HK-2 (cell line): ENCODE measurements around the gene QPRT.
"Not testable (repeated sequence)": the region's sequence is repeated elsewhere in the genome, so short reads cannot be mapped to it uniquely, and the experiment has no call there.

Experiments
- DNase-seq: peaks from one replicate; pipeline ENCODE4 v3.0.0-alpha.2; 2018; ENCODE audit not compliant: unreplicated experiment

QPRT gene

DNA sequence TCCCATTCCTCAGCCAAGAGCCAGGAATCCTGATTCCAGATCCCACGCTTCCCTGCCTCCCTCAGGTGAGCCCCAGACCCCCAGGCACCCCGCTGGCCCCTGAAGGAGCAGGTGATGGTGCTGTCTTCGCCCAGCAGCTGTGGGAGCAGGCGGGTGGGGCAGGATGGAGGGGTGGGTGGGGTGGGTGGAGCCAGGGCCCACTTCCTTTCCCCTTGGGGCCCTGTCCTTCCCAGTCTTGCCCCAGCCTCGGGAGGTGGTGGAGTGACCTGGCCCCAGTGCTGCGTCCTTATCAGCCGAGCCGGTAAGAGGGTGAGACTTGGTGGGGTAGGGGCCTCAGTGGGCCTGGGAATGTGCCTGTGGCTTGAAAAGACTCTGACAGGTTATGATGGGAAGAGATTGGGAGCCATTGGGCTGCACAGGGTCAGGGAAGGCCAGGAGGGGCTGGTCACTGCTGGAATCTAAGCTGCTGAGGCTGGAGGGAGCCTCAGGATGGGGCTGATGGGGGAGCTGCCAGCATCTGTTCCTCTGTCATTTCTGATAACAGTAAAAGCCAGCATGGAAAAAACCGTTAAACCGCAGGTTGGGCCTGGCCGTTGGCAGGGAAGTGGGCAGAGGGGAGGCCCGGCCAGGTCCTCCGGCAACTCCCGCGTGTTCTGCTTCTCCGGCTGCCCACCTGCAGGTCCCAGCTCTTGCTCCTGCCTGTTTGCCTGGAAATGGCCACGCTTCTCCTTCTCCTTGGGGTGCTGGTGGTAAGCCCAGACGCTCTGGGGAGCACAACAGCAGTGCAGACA lies 15.8 kb upstream of the QPRT start, which contains the start of gene SPN:
SPN (plus strand) TSS at position 232 of the 791 bp plus-strand sequence; CDS start at position 714, 482 bp downstream.
- no peak for DNase-seq

DNA sequence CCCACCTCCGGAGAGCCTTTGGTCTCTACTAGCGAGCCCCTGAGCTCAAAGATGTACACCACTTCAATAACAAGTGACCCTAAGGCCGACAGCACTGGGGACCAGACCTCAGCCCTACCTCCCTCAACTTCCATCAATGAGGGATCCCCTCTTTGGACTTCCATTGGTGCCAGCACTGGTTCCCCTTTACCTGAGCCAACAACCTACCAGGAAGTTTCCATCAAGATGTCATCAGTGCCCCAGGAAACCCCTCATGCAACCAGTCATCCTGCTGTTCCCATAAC lies 15.2 kb upstream of the QPRT start:
- DNase-seq, result no peak

DNA sequence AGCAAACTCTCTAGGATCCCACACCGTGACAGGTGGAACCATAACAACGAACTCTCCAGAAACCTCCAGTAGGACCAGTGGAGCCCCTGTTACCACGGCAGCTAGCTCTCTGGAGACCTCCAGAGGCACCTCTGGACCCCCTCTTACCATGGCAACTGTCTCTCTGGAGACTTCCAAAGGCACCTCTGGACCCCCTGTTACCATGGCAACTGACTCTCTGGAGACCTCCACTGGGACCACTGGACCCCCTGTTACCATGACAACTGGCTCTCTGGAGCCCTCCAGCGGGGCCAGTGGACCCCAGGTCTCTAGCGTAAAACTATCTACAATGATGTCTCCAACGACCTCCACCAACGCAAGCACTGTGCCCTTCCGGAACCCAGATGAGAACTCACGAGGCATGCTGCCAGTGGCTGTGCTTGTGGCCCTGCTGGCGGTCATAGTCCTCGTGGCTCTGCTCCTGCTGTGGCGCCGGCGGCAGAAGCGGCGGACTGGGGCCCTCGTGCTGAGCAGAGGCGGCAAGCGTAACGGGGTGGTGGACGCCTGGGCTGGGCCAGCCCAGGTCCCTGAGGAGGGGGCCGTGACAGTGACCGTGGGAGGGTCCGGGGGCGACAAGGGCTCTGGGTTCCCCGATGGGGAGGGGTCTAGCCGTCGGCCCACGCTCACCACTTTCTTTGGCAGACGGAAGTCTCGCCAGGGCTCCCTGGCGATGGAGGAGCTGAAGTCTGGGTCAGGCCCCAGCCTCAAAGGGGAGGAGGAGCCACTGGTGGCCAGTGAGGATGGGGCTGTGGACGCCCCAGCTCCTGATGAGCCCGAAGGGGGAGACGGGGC lies 14.7 kb upstream of the QPRT start:
- DNase-seq, result no peak

DNA sequence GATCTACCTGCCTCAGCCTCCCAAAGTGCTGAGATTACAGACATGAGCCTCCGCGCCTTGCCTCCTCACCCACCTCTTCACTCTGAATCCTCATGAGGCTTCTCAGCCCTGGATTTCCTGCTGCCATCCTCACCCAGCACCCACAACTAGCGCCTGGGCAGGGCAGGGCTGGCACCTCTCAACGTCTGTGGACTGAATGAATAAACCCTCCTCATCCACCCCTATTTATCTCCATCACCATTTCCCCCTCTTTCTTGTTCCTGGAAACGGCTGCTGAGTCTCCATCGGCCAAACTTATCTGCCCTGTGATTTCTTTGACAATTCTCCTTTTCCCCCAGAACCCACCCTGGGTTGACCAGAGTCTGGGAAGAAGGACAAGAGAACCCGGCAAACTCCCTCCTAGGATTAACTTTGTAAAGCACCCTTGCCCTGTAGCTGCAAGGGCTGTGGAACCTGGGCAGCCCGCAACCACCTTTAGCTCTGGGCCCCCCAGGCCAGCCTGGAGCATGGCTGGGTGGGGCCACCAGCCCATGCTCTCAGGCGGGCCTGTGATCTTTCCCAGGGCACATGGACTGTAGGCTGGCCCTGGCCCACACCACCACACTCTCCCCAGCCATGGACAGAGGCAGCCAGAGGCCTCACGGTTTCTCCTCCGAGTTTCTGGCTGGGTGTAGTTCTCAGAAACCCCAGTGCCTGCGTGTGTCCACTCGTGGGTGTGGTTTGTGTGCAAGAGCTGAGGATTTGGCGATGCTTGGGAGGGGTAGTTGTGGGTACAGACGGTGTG lies 13.5 kb upstream of the QPRT start:
- DNase-seq, result no peak

DNA sequence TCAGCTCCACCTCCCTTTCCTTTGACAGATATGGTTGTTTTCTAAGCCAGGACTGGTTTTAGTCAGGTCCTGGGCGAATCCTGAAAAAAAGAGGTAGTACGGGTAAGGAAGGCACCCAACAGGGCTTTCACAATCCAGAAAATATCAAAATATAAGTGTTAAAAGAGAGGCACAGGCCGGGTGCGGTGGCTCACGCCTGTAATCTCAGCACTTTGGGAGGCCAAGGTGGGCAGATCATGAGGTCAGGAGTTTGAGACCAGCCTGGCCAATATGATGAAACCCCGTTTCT lies 11.7 kb upstream of the QPRT start:
- DNase-seq, result not testable (repeated sequence)

DNA sequence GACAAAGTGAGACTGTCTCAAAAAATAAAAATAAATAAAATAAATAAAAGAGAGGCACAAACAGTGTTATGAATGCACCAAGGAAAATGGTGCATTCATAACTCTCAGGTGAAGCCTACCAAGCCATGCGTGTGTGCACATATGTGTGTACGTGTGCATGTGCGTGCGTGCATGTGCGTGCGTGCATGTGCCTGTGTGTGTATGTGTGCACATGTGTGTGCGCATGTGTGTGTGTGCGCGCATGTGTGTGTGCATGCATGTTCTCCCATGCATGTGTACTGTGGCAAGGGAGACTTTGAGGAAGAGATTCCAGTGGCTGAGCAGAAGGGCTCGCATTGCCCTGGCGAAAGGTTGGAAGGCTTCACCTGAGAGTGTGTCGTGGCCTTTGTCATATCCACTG lies 11.2 kb upstream of the QPRT start:
- no peak for DNase-seq

DNA sequence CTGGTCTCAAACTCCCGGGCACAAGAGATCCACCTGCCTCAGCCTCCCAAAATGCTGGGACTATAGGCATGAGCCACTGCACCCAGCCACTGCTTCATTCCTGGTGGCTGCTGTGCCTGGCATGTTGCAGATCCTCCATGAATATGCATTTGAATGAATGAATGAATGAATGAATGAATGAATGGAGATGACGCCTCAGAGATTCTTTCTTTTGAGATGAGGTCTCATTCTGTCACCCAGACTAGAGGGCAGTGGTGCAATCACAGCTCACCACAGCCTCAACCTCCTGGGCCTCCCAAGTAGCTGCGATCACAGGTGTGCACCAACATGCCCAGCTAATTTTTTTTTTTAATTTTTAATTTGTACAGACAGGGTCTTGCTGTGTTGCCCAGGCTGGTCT lies 10.7 kb upstream of the QPRT start:
- no peak for DNase-seq

DNA sequence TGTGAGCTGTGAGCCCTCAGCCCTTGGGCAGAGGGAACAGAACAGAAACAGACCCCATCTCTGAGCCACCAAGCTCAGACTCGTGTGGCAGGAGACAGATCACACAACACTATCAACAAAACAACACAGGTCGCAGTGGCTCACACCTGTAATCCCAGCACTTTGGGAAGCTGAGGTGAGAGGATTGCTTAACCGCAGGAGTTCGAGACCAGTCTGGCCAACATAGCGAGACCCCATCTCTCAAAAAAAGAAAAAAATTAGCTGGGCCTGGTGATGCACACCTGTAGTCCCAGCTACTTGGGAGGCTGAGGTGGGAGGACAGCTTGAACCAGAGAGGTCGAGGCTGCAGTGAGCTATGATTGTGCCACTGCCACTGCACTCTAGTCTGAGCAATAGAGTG lies 5.5 kb upstream of the QPRT start:
- DNase-seq, result no peak

DNA sequence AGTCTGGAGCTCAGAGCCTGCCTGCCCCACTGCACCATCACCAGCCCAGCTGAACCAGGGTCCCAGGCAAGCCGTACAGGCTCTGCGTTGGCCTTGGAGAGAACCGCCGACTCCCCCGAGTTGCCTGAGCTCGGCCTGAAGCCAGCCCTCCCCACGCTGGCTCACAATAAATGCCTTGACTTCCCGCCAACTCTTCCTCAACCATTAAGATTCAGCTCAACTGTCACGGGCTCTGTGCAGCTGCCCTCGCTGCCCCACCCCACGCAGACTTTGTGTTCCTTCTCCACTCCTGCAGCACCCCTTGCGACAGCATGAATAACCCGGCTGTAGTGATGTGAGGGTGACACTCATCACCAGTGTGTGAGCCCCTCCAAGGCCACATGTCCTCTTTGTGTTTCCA lies 4.8 kb upstream of the QPRT start:
- no peak for DNase-seq

DNA sequence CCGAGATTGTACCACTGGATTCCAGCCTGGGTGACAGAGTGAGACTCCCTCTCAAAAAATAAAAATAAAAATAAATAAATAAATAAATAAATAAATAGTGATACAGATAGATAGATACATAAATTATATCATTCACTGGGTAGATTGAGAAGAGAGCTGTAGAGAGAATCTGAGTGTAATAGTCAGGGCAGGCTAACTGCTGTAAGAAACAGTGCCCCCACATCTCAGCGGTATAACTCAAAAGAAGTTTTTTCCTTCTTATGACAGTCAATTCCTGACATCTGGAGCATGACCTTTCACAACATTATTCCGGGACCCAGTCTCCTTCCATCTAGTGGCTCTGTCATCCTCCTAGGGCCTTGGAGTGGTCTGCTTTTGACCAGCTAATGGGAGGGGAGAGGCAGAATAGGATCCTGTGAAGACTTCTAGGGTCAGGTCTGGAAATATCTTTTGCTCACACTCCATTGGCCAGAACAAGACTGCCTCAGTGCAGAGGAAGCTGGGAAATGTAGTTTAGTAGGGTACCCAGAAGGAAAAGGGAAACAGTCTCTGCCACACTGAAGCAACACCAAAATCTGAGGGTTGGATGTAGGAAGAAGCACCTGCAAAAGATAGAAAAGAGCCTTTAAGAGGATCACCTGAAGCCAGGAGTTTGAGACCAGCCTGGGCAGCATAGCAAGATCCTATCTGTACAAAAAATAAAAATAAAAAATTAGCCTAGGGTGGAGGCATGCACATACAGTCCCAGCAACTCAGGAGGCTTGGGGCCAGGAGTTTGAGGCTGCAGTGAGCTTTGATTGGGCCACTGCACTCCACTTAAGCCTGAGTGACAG lies 3.0 kb upstream of the QPRT start:
- DNase-seq, result no peak

DNA sequence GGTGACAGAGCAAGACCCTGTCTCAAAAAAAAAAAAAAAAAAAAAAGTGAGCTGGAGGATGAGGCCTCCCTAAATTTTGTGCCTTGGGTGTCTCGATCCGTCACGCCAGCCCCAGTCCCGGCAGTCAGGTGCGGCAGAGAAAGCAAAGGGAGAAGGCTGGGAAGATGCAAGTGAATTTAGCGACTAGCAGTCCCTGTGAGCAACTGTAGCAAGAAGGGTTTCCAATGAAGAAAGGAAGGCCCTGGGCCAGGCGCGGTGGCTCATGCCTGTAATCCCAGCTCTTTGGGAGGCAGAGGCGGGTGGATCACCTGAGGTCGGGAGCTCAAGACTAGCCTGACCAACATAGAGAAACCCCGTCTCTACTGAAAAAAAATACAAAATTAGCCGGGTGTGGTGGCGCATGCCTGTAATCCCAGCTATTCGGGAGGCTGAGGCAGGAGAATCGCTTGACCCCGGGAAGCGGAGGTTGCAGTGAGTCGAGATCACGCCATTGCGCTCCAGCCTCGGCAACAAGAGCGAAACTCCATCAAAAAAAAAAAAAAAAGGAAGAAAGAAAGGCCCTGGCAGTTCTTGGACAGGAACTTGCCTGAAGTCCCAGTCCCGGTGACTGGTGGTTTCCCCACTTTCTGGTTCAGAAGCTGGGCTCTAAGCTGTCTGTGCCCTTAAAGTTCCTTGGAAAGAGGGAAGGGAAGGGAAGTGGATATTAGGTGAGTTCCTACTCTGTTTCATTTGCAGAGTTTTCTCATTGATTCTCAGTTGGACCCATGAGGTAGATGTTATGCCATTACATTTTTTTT lies 1.8 kb upstream of the QPRT start:
- DNase-seq, result no peak

DNA sequence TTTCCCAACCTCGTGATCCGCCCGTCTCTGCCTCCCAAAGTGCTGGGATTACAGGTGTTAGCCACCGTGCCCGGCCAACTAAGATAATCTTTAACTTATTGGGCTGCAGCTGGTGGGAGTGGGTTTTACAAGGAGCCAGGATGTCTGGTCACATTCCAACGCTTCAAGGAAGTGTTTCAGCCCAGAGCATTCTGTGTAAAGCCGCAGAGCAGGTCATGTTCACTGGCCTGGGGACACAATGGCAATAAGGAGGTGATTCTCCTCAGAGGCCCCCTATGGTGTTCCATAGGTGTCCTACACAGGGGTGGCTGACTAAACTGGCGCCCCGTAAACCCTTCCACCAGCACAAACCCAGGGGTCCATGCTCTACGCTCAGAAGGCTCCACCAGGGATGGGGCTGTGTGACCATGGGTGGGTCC lies 1.2 kb downstream of the QPRT start:
- DNase-seq, result peak; percentile 82

DNA sequence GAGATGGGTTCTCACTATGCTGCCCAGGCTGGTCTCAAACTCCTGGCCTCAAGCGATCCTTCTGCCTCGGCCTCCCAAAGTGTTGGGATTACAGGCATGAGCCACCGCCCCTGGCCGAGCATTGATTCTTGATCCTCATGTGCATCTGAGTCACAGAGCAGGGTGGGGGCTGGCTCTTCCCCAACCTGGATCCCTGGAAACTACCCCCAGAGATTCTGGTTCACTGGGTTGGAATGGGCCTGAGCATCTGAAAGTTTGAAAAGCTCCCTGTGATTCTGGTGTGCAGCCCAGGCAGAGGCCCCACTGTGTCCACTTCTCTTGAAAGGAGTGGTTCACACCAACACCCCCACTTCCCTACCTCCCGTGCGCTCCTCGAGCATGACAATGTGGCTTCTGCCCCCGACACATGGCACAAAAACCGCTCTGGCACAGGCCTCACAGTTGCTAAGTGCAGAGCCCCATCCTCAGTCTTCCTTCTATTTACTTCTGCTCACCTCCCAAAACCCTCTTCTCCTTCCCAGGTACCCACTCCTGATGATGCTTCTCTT lies 4.6 kb downstream of the QPRT start:
- DNase-seq, result no peak

DNA sequence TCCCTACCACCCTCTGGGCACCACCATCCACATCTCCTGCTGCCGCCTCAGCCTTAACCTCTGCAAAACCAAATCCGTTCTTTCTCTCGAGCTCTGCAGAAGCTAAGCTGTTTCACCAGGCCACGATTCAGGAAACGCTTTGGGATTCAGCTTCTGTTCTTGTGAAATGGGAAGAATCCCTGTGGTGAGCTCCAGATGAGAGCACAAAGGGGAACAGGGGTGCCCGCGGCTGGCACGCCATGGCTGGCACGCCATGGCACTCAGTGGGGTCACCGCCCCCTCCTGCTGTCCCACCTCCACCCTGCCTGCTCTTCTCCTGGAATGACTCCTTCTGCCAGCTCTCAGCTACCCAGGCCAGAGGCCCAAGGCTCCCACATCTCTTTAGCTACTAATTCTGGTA lies 5.7 kb downstream of the QPRT start:
- DNase-seq, result no peak

DNA sequence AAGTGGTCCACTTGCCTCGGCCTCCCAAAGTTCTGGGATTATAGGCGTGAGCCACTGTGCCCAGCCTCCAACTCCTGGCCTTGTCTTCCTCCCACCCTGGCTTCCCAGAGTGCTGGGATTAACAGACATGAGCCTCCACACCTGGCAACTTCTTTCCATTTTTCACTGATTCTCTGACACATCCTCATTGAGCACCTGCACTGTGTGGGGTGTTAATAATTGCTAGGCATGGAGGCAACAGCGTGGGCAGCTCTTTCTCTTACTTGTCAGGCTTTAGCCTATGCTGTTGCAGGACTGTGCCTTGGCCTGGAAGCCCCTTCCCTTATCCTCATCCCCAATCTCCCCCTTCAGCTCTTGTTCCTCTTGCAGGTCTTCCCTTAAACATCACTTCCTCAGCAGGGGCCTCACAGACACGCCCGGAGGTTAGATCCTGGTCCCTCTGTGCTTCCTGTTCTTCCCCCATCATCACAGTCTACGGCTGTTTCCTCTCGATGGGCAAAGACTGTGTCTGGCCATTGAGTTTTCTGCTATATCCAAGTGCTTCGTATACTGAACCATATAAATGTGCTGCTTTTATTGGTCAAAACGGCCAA lies 7.9 kb downstream of the QPRT start:
- no peak for DNase-seq

DNA sequence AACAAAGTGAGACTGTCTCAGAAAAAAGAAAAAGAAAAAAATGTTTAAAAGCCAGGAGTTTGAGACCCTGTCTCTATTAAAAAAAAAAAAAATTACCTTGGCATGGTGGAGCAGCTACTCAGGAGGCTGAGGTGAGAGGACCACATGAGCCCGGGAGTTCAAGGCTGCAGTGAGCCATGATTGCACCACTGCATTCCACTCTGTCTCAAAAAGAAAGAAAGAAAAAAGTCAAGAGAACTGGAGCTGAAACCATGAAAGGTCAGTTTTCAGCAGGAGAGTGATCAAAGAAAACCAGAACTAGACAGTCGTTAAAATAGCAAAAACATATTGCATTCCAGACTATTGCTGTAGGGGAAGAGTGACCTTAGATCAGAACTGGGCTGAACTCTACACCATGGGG lies 8.8 kb downstream of the QPRT start:
- DNase-seq, result no peak

DNA sequence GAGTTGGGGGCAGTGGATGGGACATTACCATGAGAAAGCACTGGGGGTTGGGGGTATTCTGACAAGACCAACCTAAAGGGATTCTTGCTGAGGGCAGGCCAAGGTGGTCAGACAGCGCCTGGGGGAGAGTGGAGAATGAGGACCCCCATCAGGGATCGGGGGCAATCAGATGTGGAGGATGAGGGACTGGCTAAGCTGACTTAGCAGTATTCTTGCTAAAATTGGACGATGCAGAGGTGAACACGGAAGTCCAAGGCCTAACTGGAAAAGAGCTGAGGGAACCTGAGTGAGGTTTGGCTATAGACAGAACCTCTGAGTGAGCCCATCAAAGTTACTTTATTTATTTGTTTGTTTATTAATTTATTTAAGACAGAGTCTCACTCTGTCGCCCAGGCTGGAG lies 9.2 kb downstream of the QPRT start:
- no peak for DNase-seq

DNA sequence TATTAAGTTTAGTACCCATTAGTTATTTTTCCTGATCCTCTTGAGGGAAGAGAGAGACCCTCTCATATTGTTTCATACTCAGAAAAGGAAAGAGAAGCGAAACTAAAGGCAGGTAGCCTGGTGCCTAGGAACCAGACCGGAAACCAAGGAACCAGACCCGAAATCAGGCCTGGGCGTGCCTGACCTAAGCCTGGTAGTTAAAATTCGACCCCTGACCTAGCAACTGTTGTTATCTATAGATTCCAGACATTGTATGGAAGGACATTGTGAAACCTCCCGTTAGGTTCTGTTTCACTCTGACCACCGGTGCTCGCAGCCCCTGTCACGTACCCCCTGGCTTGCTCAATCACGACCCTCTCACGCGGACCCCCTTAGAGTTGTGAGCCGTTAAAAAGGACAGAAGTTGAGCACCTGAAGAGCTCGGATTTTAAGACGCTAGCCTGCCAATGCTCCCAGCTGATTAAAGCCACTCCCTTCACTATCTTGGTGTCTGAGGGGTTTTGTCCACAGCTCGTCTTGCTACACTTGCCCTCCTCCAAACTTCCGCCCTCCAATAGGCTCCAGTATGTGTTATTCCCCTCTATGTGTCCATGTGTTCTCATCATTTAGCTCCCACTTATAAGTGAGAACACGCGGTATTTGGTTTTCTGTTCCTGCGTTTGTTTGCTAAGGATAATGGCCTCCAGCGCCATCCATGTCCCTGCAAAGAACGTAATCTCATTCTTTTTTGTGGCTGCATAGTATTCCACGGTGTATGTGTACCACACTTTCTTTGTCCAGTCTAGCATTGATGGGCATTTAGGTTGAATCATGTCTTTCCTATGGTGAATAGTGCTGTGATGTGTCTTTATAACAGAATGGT lies 10.7 kb downstream of the QPRT start:
- DNase-seq, result not testable (repeated sequence)

DNA sequence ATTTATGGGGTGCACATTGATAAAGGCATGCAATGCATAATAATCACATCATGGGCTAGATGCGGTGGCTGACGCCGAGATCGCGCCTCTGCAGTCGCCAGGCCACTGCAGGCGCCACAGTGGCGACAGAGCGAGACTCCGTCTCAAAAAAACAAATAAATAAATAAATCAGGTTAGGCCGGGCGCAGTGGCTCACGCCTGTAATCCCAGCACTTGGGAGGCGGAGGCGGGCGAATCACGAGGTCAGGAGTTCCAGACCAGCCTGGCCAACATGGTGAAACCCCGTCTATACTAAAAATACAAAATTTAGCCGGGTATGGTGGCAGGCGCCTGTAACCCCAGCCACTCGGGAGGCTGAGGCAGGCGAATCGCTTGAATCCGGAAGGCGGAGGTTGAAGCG lies 13.6 kb downstream of the QPRT start:
- DNase-seq, result not testable (repeated sequence)
